SHP77 treated with DMSO at 0.1 percent for 48 hours (cell line): Measurements from ENCODE around the gene EFNA3.

Experiments
- DNase-seq: peaks from one replicate; lab custom pipeline; 2025; lab: John Stamatoyannopoulos, UW

EFNA3 gene

GRCh38 chr1:155083865-155084721 lies 5.5 kb downstream of the EFNA3 start:
- DNase-seq, result no peak

DNA sequence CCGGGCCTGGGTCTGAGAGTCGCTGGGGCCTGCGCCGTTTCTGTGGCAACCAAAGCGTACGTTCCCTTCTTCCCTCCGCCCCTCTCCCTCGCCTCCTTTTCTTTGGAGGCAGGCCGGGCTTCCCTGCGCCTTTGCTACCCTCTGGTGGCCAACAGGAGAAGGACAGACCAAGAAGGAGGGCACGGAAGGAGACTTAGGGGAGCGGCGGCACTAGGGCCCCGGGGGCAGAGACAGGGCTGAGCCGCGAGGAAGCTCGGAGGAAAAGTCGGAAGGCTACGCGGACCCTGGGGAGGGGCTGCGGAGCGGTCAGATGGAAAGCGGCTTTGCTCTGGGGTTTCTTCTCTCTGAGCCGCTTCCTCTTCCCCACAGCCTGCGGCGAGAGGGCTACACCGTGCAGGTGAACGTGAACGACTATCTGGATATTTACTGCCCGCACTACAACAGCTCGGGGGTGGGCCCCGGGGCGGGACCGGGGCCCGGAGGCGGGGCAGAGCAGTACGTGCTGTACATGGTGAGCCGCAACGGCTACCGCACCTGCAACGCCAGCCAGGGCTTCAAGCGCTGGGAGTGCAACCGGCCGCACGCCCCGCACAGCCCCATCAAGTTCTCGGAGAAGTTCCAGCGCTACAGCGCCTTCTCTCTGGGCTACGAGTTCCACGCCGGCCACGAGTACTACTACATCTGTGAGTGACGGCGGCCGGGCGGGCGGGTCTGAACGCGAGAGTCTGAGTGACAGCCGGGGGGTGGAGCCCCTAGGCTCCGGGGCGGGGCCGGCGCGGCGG lies 6.3 kb downstream of the EFNA3 start:
- peak; percentile 98 for DNase-seq

DNA sequence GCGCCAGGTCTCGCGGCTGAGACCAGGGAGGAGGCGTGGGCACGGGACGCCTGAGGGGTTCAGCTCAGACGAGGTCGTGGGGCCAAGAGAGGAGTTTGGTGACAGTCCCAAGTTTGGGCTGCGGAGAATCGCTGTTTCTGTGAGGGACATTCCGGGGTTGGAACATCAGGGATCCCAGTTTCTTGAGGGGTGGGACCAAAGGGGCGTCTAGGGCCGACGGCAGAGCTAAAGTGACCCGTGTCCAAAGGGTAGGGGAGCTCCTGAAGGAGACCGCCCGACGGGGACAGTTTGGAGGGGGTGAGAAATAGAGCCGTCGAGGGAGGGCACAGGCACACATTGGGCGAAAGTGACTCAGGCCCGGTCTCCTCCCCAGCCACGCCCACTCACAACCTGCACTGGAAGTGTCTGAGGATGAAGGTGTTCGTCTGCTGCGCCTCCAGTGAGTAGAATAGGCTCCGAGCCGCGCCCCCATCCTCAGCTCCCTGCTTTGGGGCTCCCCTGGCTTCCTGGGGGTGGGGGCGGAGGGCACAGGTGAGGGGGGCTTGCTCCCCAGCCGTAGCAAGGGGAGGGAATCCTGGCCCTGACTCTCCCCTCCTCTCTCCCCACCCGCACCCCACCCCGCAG lies 7.0 kb downstream of the EFNA3 start:
- DNase-seq, result no peak

DNA sequence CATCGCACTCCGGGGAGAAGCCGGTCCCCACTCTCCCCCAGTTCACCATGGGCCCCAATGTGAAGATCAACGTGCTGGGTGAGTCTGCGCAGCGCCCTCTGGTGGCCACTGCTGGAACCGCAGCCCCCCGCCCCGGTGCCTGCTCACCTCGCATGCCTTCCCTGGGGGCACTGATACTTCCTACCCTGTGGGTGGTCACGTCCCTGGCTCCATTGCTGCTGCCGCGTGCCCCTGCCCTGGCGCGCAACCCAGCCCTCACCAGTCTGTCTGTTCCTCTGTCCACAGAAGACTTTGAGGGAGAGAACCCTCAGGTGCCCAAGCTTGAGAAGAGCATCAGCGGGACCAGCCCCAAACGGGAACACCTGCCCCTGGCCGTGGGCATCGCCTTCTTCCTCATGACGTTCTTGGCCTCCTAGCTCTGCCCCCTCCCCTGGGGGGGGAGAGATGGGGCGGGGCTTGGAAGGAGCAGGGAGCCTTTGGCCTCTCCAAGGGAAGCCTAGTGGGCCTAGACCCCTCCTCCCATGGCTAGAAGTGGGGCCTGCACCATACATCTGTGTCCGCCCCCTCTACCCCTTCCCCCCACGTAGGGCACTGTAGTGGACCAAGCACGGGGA lies 7.6 kb downstream of the EFNA3 start:
- DNase-seq, result no peak

DNA sequence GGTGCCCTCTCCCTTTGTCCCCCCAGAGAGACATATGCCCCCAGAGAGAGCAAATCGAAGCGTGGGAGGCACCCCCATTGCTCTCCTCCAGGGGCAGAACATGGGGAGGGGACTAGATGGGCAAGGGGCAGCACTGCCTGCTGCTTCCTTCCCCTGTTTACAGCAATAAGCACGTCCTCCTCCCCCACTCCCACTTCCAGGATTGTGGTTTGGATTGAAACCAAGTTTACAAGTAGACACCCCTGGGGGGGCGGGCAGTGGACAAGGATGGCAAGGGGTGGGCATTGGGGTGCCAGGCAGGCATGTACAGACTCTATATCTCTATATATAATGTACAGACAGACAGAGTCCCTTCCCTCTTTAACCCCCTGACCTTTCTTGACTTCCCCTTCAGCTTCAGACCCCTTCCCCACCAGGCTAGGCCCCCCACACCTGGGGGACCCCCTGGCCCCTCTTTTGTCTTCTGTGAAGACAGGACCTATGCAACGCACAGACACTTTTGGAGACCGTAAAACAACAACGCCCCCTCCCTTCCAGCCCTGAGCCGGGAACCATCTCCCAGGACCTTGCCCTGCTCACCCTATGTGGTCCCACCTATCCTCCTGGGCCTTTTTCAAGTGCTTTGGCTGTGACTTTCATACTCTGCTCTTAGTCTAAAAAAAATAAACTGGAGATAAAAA lies 8.4 kb downstream of the EFNA3 start:
- no peak for DNase-seq

GRCh38 chr1:155091071-155092051 lies 12.7 kb downstream of the EFNA3 start:
- DNase-seq, result peak; percentile 81

DNA sequence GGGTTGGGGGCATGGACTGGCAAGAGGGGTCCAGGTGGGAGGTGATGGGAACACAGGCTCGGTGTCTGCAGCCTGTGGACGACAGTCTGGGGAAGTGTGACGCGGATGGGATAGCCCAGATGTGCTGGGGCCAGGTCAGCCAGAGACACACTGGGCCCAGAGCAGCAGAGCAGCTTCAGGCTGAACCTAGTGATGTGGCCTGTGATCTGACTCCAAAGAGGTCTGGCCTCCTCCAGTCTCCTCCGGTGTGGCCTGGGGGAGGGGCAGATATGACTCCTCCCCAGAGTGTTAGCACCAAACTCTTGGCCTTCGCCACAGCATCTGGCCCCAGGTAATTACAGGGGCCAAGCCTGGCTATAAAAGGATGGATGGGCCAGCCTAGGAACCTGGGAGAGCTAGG lies 13.5 kb downstream of the EFNA3 start:
- no peak for DNase-seq

DNA sequence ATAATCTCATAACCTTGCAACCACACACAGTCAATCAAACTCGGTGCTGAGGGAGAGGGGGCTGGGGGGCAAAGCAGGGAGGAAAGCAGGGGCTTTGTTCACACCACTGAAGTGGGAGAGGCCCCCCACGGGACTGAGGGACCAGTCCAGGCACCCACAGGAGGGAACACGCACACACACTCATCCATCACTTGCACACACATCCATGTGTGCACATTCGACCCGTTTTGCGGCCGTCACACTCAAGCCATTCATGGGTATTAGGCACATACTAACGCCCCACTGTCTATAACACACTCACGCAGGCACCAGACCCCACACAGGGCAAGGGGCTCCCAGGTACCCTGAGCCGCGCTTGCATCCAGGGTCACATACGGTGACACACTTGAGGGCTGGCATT lies 14.0 kb downstream of the EFNA3 start:
- DNase-seq, result no peak

DNA sequence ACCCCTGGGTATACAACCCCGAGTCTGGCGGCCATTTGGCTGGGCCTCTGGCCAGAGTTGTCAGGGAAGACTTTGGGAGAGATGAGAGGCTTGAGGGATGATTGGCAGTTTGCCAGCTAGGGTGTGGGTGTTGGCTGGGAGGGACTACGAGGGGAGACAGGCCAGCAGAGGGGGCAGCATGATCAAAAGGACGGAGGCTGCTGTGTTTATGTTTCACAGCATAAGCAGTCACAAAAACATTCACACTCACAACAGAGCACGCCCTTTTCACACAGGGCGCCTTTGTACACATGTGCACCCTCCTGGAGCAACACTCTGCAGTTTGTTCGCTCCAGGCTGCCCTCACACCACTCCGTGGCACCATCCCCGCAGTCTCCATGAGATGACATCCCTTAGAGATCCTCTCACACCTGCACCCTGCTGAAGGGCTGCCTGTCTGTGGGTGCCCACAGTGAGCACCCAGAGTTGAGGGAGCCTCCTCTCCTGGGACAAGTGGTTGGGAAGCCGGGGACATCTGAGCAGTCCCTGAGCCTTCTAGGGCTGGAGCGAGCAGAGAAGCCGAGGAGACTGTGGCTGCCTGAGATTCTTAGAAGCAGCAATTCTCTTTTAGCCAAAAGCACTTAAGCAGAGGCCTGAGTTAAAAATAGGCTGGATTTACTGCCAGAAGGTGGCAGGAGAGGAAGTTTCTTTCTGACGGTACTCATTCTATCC lies 15.4 kb downstream of the EFNA3 start:
- DNase-seq, result peak; percentile 91

DNA sequence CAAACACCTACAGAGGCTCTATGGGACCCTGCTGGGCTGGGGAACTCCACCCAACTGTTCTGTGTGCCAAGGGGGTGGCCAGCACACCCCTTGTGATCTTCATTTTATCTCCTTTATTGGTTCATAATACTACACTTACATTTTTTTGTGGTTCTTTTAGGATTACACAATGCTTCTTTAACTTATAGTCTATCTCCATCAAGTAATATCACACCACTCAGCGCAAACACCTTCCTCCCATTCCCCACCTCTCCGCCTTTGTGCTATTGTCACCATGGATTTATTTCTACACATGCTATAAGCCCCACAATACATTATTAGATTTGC lies 15.9 kb downstream of the EFNA3 start:
- DNase-seq, result no peak

DNA sequence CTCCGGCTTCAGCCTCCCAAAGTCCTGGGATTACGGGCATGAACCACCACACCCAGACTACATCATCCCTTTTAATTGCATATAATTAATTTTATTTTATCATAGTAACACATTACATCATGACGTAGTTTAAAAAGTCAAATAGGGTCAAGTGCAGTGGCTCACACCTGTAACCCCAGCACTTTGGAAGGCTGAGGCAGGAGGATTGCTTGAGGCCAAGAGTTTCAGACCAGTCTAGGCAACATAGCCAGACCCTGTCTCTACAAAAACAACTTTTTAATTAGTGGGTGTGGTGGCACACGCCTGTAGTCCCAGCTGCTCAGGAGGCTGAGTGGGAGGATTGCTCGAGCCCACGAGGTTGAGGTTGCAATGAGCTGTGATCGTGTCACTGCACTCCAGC lies 20.7 kb downstream of the EFNA3 start:
- DNase-seq, result no peak

- no peak for DNase-seq
Observed at GRCh38 chr1:155103325-155103724, 24.7 kb downstream of the EFNA3 start.

- no peak for DNase-seq
Observed at GRCh38 chr1:155104605-155105534, 26.2 kb downstream of the EFNA3 start.

GRCh38 chr1:155105604-155106011 lies 27.0 kb downstream of the EFNA3 start:
- DNase-seq, result no peak

DNA sequence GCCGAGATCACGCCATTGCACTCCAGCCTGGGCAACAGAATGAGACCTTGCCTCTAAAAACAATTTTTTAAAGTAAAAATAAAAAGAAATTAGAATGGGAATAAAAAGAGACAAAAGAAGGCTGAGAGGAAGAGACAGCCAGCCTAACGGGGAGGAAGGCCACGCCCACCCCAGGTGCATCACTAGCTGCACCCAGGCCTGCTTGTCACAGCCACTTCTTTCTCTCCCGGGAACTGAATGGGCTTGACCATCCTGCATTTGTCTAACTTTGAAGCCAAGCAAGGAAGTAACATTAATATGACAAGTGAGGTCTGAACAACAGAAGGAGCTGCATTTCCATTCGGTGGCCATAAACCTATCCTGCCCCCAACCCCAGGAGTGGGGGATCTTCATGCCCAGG lies 28.2 kb downstream of the EFNA3 start:
- DNase-seq, result peak; percentile 14

- DNase-seq, result no peak
Observed at GRCh38 chr1:155107309-155108264, 28.9 kb downstream of the EFNA3 start.

GRCh38 chr1:155108296-155108695 lies 29.7 kb downstream of the EFNA3 start:
- DNase-seq, result no peak

- no peak for DNase-seq
Observed at GRCh38 chr1:155110381-155110780, 31.7 kb downstream of the EFNA3 start.
